Measurements from ENCODE around the gene FAM227A.

Gene FAM227A

DNA sequence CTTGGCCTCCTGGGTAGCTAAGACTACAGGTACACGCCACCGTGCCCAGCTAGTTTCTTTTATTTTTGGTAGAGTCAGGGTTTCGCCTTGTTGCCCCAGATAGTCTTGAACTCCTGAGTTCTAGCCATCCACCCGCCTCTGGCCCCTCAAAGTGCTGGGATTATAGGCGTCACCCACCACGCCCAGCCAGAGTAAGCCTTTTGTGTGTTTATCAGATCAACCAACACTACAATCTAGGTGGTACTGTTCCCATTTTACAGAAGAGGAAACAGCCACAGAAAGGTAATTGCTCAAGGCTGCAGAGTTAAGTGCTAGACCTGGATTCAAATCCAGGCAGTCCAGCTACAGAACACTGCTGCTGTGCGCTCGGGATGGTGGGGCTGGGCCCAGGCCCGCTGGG lies 28.7 kb upstream of the FAM227A start:
- H3K4me3 ChIP-seq = no peak overlapping the region

DNA sequence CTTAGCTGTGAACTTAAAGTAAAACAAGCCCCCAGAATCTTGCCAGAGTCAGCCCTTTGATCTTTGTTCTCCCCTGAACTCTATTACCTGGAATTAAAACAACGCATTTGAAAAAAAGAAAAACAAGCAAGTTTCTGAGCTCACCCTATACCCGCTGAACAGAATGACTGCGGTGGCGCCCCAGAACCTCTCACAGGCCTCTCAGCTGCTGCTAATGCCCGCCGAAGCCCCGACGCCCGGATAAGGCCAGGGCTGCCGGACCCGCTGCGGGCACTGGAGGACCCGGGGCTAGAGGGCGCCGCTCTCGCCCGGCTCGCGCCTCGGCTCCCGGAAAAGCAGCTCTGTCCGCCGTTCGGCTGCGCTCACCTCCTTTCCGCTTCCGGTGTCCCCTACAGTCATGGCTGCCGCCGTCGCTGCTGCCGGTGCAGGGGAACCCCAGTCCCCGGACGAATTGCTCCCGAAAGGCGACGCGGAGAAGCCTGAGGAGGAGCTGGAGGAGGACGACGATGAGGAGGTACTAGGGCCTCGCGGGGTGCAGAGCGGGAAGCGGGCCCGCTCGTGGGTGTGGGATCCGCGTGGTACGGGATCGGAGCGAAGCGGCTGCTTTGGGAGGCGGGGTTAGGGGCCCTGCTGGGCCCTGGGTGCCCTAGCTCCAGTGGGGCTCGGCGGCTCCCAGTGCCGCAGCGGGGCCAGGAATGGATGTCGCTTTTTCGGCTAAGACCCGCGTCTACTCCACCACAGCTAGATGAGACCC lies 25.6 kb upstream of the FAM227A start, which contains the start of gene TOMM22:
Gene TOMM22 (plus strand): TSS at position 376 of the 754 bp plus-strand sequence. CDS start 22 bp downstream, at position 398.
- Histone ChIP-seq H3K9me3 (no peaks in the 10 kb centered on the region), H3K27ac (peak within 1 kb of the TSS; percentile 60 to 69), H3K4me3 (peak within 1 kb of the TSS; percentile 84 to 86), H3K4me1 (peaks cover 0 to 18% (median 9%) of the 10 kb centered on the region in 4 donors), H3K36me3 (peaks cover 20 to 38% (median 31%) of the 10 kb centered on the region in 3 donors), H3K27me3 (no peaks in the 10 kb centered on the region)
- intact Hi-C loops (cut with DNase I; ENCODE audit: low total_unique reads) = no loop called here
- TF ChIP-seq, protein P1, sequence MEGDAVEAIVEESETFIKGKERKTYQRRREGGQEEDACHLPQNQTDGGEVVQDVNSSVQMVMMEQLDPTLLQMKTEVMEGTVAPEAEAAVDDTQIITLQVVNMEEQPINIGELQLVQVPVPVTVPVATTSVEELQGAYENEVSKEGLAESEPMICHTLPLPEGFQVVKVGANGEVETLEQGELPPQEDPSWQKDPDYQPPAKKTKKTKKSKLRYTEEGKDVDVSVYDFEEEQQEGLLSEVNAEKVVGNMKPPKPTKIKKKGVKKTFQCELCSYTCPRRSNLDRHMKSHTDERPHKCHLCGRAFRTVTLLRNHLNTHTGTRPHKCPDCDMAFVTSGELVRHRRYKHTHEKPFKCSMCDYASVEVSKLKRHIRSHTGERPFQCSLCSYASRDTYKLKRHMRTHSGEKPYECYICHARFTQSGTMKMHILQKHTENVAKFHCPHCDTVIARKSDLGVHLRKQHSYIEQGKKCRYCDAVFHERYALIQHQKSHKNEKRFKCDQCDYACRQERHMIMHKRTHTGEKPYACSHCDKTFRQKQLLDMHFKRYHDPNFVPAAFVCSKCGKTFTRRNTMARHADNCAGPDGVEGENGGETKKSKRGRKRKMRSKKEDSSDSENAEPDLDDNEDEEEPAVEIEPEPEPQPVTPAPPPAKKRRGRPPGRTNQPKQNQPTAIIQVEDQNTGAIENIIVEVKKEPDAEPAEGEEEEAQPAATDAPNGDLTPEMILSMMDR (IDR thresholded peaks at IDR 0.05) = peak in 1 of 2 experiments; percentile 56
- peak; percentile 82 to 91 for DNase-seq

More for the DNA sequence above, 28.7 kb upstream of the FAM227A start:
- intact Hi-C loops (cut with DNase I; ENCODE audit: low total_unique reads) = no loop called here
- Histone ChIP-seq H3K36me3 (peaks cover 48 to 68% (median 59%) of the 10 kb centered on the region in 3 donors), H3K4me1 (peaks cover 0 to 18% (median 9%) of the 10 kb centered on the region in 4 donors), H3K27ac (no peak overlapping the region), H3K9me3 (no peaks in the 10 kb centered on the region), H3K27me3 (no peaks in the 10 kb centered on the region)
- DNase-seq = no peak
- TF ChIP-seq, protein P1 (IDR thresholded peaks at IDR 0.05) = no peak

DNA sequence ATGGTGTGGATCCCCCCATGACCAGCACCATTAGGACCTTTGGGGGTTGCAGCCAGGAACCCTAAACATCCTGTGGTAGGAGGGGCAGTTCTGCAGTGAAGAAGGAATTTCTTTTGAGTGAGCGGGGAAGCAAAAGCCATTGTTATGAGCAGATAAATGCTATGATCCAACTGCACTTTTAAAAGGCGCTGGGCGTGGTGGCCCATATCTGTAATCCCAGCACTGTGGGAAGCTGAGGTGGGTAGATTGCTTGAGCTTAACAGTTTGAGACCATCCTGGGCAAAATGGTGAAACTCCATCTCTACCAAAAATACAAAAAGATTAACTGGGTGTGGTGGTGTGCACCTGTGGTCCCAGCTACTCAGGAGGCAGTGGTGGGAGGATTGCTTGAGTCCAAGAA lies 19.6 kb upstream of the FAM227A start:
- TF ChIP-seq, protein P1 (IDR thresholded peaks at IDR 0.05) = no peak
- H3K27ac ChIP-seq = no peak overlapping the region
- intact Hi-C loops (cut with DNase I; ENCODE audit: low total_unique reads) = no loop called here

DNA sequence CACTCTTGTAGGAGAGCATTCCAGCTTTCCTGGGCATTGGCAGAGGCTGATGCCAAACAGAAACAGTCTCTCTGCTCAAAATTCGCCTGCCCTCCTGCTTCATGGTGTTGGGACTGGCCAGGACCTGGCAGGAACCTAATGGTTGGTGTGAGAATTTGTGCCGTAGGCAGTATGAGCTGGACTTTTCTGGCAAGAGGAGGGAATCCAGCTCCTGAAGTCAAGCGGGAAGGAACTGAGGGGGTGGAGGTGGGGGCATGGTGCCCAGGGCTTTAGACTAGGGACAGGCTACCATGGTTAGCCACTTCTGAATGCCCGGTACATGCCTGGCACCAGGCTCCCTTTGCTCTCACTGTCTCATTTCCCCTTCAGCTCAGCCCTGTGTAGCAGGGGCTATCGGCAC lies 18.7 kb upstream of the FAM227A start:
- intact Hi-C loops (cut with DNase I; ENCODE audit: low total_unique reads) = no loop called here
- peaks cover 0 to 4% (median 2%) of the 10 kb centered on the region in 4 donors for H3K4me1 ChIP-seq
- TF ChIP-seq, protein P1 (IDR thresholded peaks at IDR 0.05) = no peak
- no peaks in the 10 kb centered on the region for H3K9me3 ChIP-seq
- DNase-seq = peak in 1 of 2 donors; percentile 70
- H3K4me3 ChIP-seq = no peak overlapping the region
- peaks cover 14 to 38% (median 29%) of the 10 kb centered on the region in 3 donors for H3K36me3 ChIP-seq
- no peaks in the 10 kb centered on the region for H3K27me3 ChIP-seq
- no peak overlapping the region for H3K27ac ChIP-seq

More for the DNA sequence above, 19.6 kb upstream of the FAM227A start:
- peaks cover 0 to 4% (median 2%) of the 10 kb centered on the region in 4 donors for H3K4me1 ChIP-seq
- H3K27me3 ChIP-seq = no peaks in the 10 kb centered on the region
- peaks cover 12 to 33% (median 26%) of the 10 kb centered on the region in 3 donors for H3K36me3 ChIP-seq
- no peak for DNase-seq
- H3K9me3 ChIP-seq = no peaks in the 10 kb centered on the region
- no peak overlapping the region for H3K4me3 ChIP-seq

DNA sequence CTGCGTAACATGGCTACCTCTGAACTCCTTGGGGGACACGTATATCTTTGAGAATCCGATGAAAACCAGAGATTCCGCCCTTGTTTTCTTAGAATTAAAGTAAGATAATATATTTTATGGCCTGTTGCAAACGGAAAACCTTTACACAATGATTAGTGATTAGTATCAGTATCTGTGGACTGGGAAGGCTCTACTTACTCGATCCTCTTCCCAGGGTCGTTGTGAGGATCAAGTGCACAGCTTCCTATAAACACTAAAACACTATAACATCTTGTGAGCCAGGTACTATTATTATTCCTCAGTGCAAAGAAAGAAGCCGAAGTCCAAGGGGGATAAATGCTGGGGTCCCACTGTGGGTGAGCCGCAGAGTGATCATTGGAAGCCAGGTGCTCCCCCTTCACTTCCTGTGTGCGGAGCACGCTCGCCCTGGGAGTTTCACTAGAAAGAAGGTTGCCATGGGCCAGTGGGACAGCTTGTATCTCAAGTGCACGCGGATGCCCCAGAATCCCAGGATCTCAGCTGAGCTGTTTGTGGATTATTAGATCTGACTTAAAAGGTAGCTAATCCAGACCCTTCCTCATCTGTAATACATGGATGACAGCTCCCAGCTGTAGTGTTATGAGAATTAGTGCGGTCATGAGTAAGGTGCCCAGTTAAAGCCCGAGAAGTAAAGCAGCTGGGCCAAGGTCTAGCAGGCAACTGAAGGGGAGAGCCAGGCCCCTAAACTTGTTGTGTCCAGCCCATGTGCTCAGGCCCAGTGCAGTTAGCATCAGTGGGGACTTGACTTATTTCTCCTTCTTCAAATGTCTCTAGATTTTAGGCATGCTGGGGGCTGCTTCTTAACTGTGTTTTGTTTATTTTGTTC lies 1.1 kb upstream of the FAM227A start:
- Histone ChIP-seq H3K27me3 (no peaks in the 10 kb centered on the region), H3K9me3 (no peaks in the 10 kb centered on the region), H3K36me3 (peaks cover 0 to 13% (median 6%) of the 10 kb centered on the region in 3 donors), H3K4me3 (peak overlapping the region; percentile 76 to 78), H3K27ac (peak overlapping the region; percentile 81 to 85), H3K4me1 (peaks cover 0 to 22% (median 14%) of the 10 kb centered on the region in 4 donors)
- intact Hi-C loops (cut with DNase I; ENCODE audit: low total_unique reads) = no loop called here
- TF ChIP-seq, protein P1 (IDR thresholded peaks at IDR 0.05) = no peak
- no peak for DNase-seq
